ENCODE results near the gene SLC26A11.

DNA sequence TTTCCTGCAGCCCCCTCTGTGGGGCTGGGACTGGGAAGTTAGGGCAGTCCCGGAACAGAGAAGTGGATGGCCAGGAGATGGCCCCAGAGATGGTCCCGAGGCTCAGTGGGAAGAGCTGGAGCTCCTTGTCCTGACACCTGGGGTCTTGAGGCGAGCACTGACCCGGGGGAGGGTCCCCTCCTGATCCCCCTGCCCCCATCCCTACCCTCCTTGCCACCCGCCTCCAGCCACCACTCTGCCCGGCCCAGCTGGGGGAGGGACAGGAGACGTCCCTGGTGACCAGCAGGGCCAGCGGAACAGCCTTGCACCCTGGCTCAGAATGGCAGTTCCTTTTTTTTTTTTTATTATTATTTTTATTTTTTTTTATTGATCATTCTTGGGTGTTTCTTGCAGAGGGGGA lies 26.5 kb downstream of the SLC26A11 start:
- TF ChIP-seq TARDBP (IDR thresholded peaks at IDR 0.05) (no peak), SP1 (IDR thresholded peaks at IDR 0.05) (no peak), CTBP1 (IDR thresholded peaks at IDR 0.05; ENCODE audit: borderline replicate concordance) (no peak), FOXK2 (IDR thresholded peaks at IDR 0.05) (no peak), SUZ12 (IDR thresholded peaks at IDR 0.05) (no peak), NFRKB (IDR thresholded peaks at IDR 0.05) (no peak), ZNF384 (IDR thresholded peaks at IDR 0.05) (no peak), L3MBTL2 (conservative IDR thresholded peaks at IDR 0.05) (no peak), ELF4 (IDR thresholded peaks at IDR 0.05) (no peak), HDGF (IDR thresholded peaks at IDR 0.05; ENCODE audit: borderline replicate concordance) (no peak), FOXM1 (IDR thresholded peaks at IDR 0.05; ENCODE audit: borderline replicate concordance) (no peak)

All from HEK293T (cell line).